BJ (cell line): ENCODE results near the gene PGBD5. TPM values are rescaled to one million over a fixed set of nuclear protein-coding genes. Genes with fewer than 3 reads are reported as not detected.

Experiments used
- CTCF ChIA-PET: fragments of 350-600 bp; formaldehyde crosslinking; extraction: SDS; loops from one replicate; lab custom pipeline; 2021; ENCODE audit warnings: antibody characterized with exemption, inconsistent platforms; lab: Yijun Ruan, JAX
- POLR2A ChIA-PET: fragments of 300-600 bp; sonication (Branson Sonifier 250); formaldehyde crosslinking; extraction: SDS; loops from one replicate; lab custom pipeline; 2021; ENCODE audit warnings: antibody characterized with exemption; lab: Charles Lee
- DNase-seq: peaks from one replicate; pipeline ENCODE4 v3.0.0-alpha.2; 2011; ENCODE audit warnings: low read depth
- H3K27me3 ChIP-seq: 2 replicates; pipeline ENCODE4 v1.6.0; 2011; ENCODE audit warnings: low read length; ENCODE audit not compliant: control insufficient read depth, insufficient read depth
- H3K36me3 ChIP-seq: 2 replicates; pipeline ENCODE4 v1.5.1; 2011; ENCODE audit warnings: low read length; ENCODE audit not compliant: control insufficient read depth, insufficient read depth
- H3K4me3 ChIP-seq: 2 replicates; pipeline ENCODE4 v1.5.1; 2011; ENCODE audit warnings: low read depth, mild to moderate bottlenecking, control low read depth, low read length
- CTCF ChIP-seq: IDR thresholded peaks from 2 replicates; pipeline ENCODE4 v1.5.1; 2011; ENCODE audit warnings: low read depth, mild to moderate bottlenecking, control low read depth, inconsistent platforms, low read length, moderate library complexity; ENCODE audit not compliant: insufficient read depth
- polyA plus RNA-seq: library from polyadenylated mRNA; depleted of rRNA; stranded (reverse); fragments of >200 nt; gene quantifications from 2 replicates; pipeline ENCODE4 v1.2.3, GENCODE V29; 2011

The PGBD5 gene
- polyA plus RNA-seq, 1 experiment, result 0.07 TPM

GRCh38 chr1:230375780-230376179, 50.4 kb downstream of the PGBD5 start:
- H3K27me3 ChIP-seq, result no peaks in the 10 kb centered on the region
- TF ChIP-seq CTCF, result no peak
- ChIA-PET CTCF (no interaction called here), POLR2A (no interaction called here)
- no peak overlapping the region for H3K4me3 ChIP-seq
- DNase-seq, result no peak
- H3K36me3 ChIP-seq, result no peaks in the 10 kb centered on the region

GRCh38 chr1:230375147-230375546, 51.0 kb downstream of the PGBD5 start:
- no peak for TF ChIP-seq CTCF
- POLR2A ChIA-PET, result no interaction called here

GRCh38 chr1:230371923-230372703, 54.0 kb downstream of the PGBD5 start:
- no peak for DNase-seq
- CTCF ChIA-PET, result no interaction called here
- H3K36me3 ChIP-seq, result no peaks in the 10 kb centered on the region
- POLR2A ChIA-PET, result no interaction called here
- no peak overlapping the region for H3K4me3 ChIP-seq
- H3K27me3 ChIP-seq, result no peaks in the 10 kb centered on the region
- TF ChIP-seq CTCF, result no peak

More at GRCh38 chr1:230375147-230375546, 51.0 kb downstream of the PGBD5 start:
- Histone ChIP-seq H3K36me3 (no peaks in the 10 kb centered on the region), H3K27me3 (no peaks in the 10 kb centered on the region), H3K4me3 (no peak overlapping the region)
- DNase-seq, result no peak
- CTCF ChIA-PET, result interaction anchor here (1.2 kb wide), 1 partner anchor 258 kb away, joined by 3 read pairs; no protein-coding TSS in a partner anchor

- H3K36me3 ChIP-seq, result no peaks in the 10 kb centered on the region
- no peak overlapping the region for H3K4me3 ChIP-seq
- no peak for TF ChIP-seq CTCF
- H3K27me3 ChIP-seq, result no peaks in the 10 kb centered on the region
- CTCF ChIA-PET, result no interaction called here
- POLR2A ChIA-PET, result no interaction called here
- DNase-seq, result no peak
Observed at GRCh38 chr1:230370109-230370508, 56.0 kb downstream of the PGBD5 start.

GRCh38 chr1:230368871-230369270, 57.3 kb downstream of the PGBD5 start:
- CTCF ChIA-PET, result no interaction called here
- H3K27me3 ChIP-seq, result no peaks in the 10 kb centered on the region

More at GRCh38 chr1:230368871-230369270, 57.3 kb downstream of the PGBD5 start:
- TF ChIP-seq CTCF, result no peak
- H3K4me3 ChIP-seq, result no peak overlapping the region
- no peaks in the 10 kb centered on the region for H3K36me3 ChIP-seq
- POLR2A ChIA-PET, result no interaction called here
- DNase-seq, result no peak
